T-helper 2 cell treated with Interferon-gamma antibody and Interleukin-4, amounts not matched to agents 5 μg/mL and 100 μg/mL, for 36 hours (primary cell): ENCODE measurements around the gene POPDC3.

Experiments
- DNase-seq: peaks from one replicate; pipeline ENCODE4 v3.0.0; 2021; ENCODE audit warnings: low spot score
- H3K27ac Mint-ChIP-seq: one replicate; pipeline ENCODE4 v1.8.0; 2021; ENCODE audit warnings: mild to moderate bottlenecking, mixed read lengths
- H3K27me3 Mint-ChIP-seq: one replicate; pipeline ENCODE4 v1.8.0; 2021; ENCODE audit warnings: low read depth, mixed read lengths
- H3K36me3 Mint-ChIP-seq: one replicate; pipeline ENCODE4 v1.8.0; 2021; ENCODE audit warnings: low read depth, mixed read lengths
- H3K4me1 Mint-ChIP-seq: one replicate; pipeline ENCODE4 v1.8.0; 2021; ENCODE audit warnings: low read depth, mixed read lengths
- H3K4me3 Mint-ChIP-seq: one replicate; pipeline ENCODE4 v1.8.0; 2022; ENCODE audit warnings: mild to moderate bottlenecking, moderate library complexity, mixed read lengths
- H3K9me3 Mint-ChIP-seq: one replicate; pipeline ENCODE4 v1.8.0; 2021; ENCODE audit warnings: mixed read lengths

POPDC3 gene

DNA sequence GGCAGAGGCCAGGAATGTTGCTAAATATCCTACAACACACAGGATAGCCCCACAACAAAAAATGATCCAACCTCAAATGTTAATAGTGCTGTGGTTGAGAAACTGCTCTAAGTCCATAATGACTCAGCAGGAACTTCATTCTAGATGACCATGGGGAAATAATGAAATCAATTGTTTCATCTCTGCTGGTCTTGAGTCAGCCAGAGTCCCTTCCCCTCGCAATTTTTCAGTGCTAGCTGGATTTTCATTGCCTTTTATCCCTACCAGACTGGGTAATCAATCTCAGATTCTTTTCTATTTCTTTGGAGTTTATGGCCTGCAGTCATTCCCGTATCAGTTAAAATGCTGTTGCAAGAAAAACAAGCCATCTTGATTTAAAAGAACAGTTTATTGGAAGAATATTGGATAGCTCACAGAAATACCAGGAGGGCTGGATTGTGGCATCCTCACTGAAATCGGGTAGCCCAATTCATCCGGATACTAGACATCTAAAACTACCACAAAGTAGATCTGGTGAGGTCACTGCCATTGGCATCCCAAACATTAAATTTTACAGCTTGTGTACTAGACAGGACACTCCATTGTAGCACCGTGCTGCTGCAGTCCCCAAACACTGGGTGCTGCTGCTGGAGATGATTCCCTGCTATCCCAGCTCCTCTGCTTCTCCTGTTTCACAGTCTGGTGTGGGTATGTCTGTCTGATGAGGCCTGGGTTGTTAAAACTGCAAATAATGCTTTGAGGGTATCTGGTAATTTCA is 30.3 kb upstream of the POPDC3 start:
- Mint-ChIP-seq H3K36me3 (no peaks in the 10 kb centered on the region), H3K27me3 (peaks cover 10% of the 10 kb centered on the region), H3K9me3 (no peaks in the 10 kb centered on the region), H3K4me1 (peaks cover 10% of the 10 kb centered on the region), H3K27ac (no peak overlapping the region), H3K4me3 (no peak overlapping the region)
- DNase-seq = no peak

DNA sequence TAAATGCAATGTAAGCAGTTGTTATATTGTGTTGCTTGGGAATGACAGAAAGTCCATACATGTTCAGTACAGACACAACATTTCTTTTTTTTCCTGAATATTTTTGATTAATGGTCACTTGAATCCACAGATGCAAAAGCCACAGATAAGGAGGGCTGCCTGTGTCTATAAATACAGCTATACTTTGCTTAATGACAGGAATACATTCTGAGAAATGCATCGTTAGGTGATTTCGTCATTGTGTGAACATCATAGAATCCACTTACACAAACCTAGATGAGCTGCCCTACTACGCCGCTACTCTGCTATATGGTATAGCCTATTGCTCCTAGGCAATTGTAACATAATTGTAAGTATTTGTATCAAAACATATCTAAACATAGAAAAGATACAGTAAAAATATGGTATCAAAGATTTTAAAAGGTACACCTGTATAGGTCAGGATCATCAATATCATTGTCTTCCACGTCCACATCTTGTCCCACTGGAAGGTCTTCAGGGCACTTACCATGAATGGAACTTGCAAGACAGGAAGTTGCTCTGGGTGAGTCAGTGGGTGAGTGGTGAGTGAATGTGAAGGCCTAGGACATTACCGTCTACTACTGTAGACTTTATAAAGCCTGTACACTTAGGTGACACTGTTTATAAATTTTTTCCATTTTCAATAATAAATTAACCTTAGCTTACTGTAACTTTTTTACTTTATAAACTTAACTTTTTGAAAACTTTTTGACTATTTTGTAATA is 27.9 kb upstream of the POPDC3 start:
- H3K4me3 Mint-ChIP-seq = no peak overlapping the region
- no peak overlapping the region for H3K27ac Mint-ChIP-seq
- no peak for DNase-seq
- H3K4me1 Mint-ChIP-seq = peaks cover 10% of the 10 kb centered on the region
- no peaks in the 10 kb centered on the region for H3K36me3 Mint-ChIP-seq
- H3K27me3 Mint-ChIP-seq = peaks cover 18% of the 10 kb centered on the region
- H3K9me3 Mint-ChIP-seq = no peaks in the 10 kb centered on the region

DNA sequence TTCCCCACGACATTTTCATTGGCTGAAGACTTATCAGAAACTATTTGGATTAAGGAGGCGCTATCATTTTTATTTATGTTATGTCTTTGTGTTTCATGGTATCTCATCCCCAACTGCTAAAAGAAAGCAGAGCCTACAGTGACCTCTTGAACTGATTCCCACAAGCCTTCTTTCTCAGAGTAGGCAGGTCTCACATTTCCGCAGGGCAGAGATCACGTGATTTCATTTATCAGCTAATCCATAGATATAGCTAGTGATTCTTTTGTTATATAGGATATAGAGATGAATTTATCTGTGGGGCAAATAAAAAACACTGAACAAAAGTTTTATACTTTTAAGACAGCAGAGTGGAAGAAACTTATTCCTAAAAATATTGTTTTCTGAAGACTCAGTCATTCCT is 25.0 kb upstream of the POPDC3 start:
- no peak overlapping the region for H3K4me3 Mint-ChIP-seq
- no peaks in the 10 kb centered on the region for H3K4me1 Mint-ChIP-seq
- H3K36me3 Mint-ChIP-seq = no peaks in the 10 kb centered on the region
- no peak for DNase-seq
- no peak overlapping the region for H3K27ac Mint-ChIP-seq
- H3K9me3 Mint-ChIP-seq = no peaks in the 10 kb centered on the region
- H3K27me3 Mint-ChIP-seq = peaks cover 18% of the 10 kb centered on the region

DNA sequence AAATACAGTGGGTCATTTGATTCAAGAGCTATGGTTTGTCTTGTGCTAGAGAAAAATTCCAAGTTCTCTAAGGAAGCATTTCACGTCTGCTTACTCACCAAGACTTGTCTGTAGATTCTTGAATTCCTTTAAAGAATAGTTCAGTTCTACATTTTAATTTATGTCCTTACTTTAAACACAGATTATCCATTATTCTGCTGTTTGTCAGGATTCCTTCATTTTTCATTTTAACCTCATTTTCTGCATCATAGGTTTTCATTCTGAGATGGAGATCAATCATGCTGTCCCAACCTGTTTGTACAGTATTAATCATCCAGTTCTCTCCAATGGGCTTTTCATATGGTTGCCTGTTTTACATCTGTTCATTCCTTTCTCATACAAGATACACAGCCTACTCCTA is 24.5 kb upstream of the POPDC3 start:
- Mint-ChIP-seq H3K9me3 (no peaks in the 10 kb centered on the region), H3K27ac (no peak overlapping the region), H3K4me1 (no peaks in the 10 kb centered on the region), H3K4me3 (no peak overlapping the region), H3K36me3 (no peaks in the 10 kb centered on the region), H3K27me3 (peaks cover 18% of the 10 kb centered on the region)
- DNase-seq = no peak

DNA sequence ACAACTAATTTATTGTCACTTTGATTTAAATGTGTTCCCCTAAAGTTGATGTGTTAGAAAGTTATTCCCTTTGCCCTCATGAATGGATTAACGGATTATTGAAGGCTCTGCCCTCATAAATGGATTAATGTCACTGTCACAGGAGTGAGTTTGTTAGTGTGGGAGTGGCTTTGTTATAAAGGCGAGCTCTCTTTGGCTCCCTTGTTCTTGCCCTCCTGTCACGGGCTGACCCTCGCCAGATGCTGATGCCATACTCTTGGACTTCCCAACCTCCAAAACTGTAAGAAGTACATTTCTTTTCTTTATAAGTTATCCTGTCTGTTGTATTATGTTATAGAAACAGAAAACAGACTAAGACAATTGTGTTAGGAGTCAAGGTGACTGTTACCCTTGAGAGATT is 22.7 kb upstream of the POPDC3 start:
- no peaks in the 10 kb centered on the region for H3K9me3 Mint-ChIP-seq
- no peak overlapping the region for H3K27ac Mint-ChIP-seq
- H3K4me1 Mint-ChIP-seq = no peaks in the 10 kb centered on the region
- H3K36me3 Mint-ChIP-seq = no peaks in the 10 kb centered on the region
- H3K4me3 Mint-ChIP-seq = no peak overlapping the region
- peaks cover 18% of the 10 kb centered on the region for H3K27me3 Mint-ChIP-seq
- DNase-seq = no peak

DNA sequence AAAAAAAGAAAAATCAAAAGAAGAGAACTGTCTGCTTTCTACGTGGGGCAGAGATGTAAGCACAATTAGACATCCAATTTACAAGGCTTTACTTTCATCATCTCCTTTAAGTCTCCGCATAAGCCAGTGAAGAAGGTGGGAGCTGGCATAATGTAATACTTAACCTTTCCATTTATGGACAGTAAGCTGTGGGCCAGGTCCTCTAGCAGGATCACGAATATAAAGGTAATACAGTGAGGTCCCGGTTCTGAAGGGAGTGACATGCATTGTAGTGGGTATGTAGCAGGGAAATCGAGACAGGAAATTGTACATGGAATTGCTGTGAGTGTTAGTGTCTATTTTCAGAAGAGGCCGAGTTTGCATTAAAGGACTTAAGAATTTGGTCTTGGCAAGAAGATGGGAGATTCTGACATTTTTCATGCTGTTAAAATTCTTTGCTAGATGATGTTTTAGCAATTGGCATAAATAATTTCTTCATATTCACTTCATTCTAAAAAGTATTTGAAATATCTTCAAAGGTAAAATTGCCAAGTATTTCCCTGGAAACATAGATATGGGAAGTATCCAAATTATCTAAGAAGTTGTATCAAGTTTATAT is 20.4 kb upstream of the POPDC3 start:
- Mint-ChIP-seq H3K4me3 (no peak overlapping the region), H3K27me3 (peaks cover 13% of the 10 kb centered on the region), H3K9me3 (no peaks in the 10 kb centered on the region), H3K36me3 (no peaks in the 10 kb centered on the region), H3K27ac (no peak overlapping the region), H3K4me1 (no peaks in the 10 kb centered on the region)
- DNase-seq = no peak

DNA sequence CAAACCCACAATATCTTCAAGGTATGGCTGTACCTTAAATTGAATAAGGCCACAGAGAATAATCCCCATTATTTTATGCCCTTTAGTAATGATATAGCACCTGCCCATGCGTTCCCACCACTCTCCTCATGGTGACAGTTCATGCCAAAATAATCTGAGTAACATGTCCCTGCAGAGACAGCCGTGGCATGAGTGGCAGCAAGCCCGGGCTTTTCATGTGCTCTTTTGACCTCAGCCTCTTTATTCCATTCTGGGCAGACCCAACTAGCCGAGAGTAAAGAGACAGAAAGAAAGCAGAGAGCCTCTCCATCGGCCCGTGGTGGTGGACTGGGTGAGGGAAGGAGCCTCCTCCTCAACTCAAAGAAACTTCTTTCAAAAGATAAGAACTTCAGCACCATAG is 19.9 kb upstream of the POPDC3 start:
- peaks cover 15% of the 10 kb centered on the region for H3K27me3 Mint-ChIP-seq
- no peaks in the 10 kb centered on the region for H3K9me3 Mint-ChIP-seq

DNA sequence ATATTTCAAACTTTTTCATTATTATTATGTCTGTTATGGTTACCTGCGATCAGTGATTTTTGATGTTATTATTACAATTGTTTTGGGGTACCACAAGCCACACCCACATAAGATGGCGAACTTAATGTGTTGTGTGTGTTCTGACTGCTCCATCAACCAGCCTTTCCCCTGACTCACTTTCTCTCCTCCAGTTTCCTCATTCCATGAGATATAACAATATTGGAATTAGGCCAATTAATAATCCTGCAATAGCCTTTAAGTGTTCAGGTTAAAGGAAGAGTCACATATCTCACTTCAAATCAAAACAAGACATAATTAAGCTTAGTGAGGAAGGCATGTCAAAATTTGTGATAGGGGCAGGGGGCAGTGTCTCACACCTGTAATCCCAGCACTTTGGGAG is 16.3 kb upstream of the POPDC3 start:
- Mint-ChIP-seq H3K27me3 (peaks cover 13% of the 10 kb centered on the region), H3K4me3 (no peak overlapping the region), H3K36me3 (no peaks in the 10 kb centered on the region), H3K9me3 (no peaks in the 10 kb centered on the region), H3K27ac (no peak overlapping the region), H3K4me1 (no peaks in the 10 kb centered on the region)
- DNase-seq = no peak

More for the DNA sequence above, 19.9 kb upstream of the POPDC3 start:
- no peak for DNase-seq
- no peaks in the 10 kb centered on the region for H3K36me3 Mint-ChIP-seq
- H3K27ac Mint-ChIP-seq = no peak overlapping the region
- no peaks in the 10 kb centered on the region for H3K4me1 Mint-ChIP-seq
- H3K4me3 Mint-ChIP-seq = no peak overlapping the region

DNA sequence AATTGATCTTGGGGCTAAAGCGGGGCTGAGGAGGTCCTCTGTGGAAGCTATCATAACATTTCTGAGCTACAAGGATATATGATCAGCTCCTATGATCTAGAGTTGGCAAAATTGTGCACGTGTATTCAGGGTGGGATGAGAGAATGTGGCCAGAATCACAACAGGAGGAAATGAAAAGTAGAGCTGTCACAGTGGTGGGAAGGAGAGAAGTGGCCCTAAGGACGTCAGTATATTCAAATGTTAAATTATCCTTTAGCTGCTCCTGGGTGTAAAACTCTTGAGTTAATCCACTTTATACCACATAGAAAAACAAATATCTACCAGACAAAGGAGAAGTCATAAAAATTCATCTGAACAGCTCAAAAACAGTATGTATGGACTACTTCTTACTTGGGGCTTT is 14.8 kb upstream of the POPDC3 start:
- no peaks in the 10 kb centered on the region for H3K36me3 Mint-ChIP-seq
- H3K4me3 Mint-ChIP-seq = no peak overlapping the region
- no peak overlapping the region for H3K27ac Mint-ChIP-seq
- no peak for DNase-seq
- H3K9me3 Mint-ChIP-seq = no peaks in the 10 kb centered on the region
- no peaks in the 10 kb centered on the region for H3K4me1 Mint-ChIP-seq
- peaks cover 13% of the 10 kb centered on the region for H3K27me3 Mint-ChIP-seq

DNA sequence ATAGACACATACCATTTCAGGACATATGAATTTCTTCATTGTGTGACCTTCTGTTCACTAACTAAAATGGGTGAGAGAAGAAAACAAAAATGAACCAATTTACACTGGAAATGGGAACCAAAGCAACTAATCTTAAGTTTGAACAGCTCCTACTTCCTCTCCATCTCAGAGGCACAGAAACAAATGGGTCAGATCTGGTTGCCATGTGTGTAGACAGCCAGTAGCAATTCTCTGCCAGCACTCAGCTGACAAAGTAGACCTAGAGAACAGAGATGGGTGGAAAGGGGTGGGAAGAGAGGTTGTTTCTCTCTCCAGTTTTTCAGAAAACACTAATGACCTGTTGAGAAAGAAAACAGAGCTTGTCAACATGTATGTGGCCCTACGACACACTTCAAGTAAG is 14.3 kb upstream of the POPDC3 start:
- Mint-ChIP-seq H3K4me3 (no peak overlapping the region), H3K27me3 (peaks cover 15% of the 10 kb centered on the region), H3K4me1 (no peaks in the 10 kb centered on the region), H3K36me3 (no peaks in the 10 kb centered on the region), H3K27ac (no peak overlapping the region), H3K9me3 (no peaks in the 10 kb centered on the region)
- DNase-seq = no peak

DNA sequence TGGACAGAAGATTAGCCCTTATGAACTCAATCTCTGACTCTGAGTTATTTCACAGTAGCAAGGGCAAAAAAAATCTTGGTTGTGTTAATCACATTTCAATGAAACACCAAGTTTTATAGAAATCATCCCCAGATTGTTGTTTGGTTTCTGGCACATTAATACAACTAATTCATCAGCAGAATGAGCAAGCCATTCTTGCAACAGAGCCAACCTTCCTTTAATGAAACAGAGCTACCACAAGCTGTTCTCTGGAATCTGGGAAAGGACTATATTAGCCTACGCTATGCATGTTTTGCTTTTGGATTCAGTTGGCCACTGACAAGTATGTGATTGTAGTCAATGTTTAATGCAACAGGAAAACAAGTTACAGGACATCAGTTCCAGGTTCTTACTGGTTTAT is 13.8 kb upstream of the POPDC3 start:
- Mint-ChIP-seq H3K4me3 (no peak overlapping the region), H3K4me1 (no peaks in the 10 kb centered on the region)

DNA sequence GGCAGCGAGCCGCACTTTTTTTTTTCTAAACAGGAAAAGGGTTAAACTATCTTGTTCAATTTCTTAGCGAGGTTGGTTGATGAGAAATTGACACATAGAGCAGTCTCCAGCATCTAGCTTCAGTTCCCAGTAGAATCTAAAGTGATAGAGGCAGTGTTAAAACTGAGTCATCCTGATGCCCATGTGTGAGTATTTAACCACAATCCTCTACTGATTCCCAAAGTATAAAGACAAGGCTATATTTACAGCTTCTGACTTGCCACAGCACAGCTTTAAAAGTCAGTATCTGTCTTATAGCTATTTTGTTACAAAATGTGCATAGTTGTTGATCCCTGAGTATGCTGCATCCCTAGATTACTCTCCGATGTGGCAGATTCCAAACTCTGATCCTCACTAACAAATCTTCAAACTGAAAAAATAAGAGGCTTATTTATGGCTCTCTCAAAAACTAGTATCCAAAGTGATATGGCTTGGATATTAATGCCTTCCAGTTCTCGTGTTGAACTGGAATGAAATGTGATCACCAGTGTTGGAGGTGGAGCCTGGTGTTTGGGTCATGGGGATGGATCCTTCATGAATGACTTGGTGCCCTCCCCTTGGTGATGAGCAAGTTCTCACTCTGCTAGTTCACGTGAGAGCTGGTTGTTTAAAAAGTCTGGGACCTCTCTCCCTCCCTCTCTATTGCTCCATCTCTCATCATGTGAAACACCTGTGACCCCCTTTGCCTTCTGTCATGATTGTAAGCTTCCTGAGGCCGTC is 13.1 kb upstream of the POPDC3 start:
- Mint-ChIP-seq H3K9me3 (no peaks in the 10 kb centered on the region), H3K4me3 (no peak overlapping the region), H3K4me1 (no peaks in the 10 kb centered on the region), H3K27ac (no peak overlapping the region), H3K27me3 (peaks cover 16% of the 10 kb centered on the region), H3K36me3 (no peaks in the 10 kb centered on the region)
- DNase-seq = no peak

More for the DNA sequence above, 13.8 kb upstream of the POPDC3 start:
- H3K27ac Mint-ChIP-seq = no peak overlapping the region
- H3K36me3 Mint-ChIP-seq = no peaks in the 10 kb centered on the region
- DNase-seq = no peak
- H3K9me3 Mint-ChIP-seq = no peaks in the 10 kb centered on the region
- peaks cover 16% of the 10 kb centered on the region for H3K27me3 Mint-ChIP-seq

DNA sequence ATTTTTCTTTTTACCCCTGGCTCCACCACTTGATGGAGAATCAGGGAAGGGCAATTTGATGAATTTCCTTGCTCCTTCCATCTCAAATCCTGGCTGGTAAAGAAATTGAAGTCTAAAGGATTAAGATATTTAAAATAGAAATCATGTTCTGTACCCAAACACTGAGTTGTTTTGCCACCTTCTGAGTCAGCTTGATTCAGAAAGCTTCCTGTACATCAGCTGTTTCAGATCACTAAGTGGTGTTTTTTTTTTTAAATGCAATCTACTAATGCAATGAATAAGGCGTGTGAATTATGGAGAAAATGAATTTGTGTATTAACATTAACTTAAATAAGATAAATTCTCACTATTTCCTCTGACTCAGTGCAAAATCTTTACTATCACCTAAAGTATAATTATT is 11.5 kb upstream of the POPDC3 start:
- peaks cover 20% of the 10 kb centered on the region for H3K27me3 Mint-ChIP-seq
- no peaks in the 10 kb centered on the region for H3K36me3 Mint-ChIP-seq
- DNase-seq = no peak
- no peaks in the 10 kb centered on the region for H3K4me1 Mint-ChIP-seq
- H3K27ac Mint-ChIP-seq = no peak overlapping the region
- H3K4me3 Mint-ChIP-seq = no peak overlapping the region
- H3K9me3 Mint-ChIP-seq = no peaks in the 10 kb centered on the region
